SW480 (cell line): ENCODE results near the gene NAV2.

ENCODE experiments used
- DNase-seq: peaks from one replicate; pipeline ENCODE4 v3.0.0-alpha.2; 2016; ENCODE audit warnings: low spot score

NAV2 gene, protein sequence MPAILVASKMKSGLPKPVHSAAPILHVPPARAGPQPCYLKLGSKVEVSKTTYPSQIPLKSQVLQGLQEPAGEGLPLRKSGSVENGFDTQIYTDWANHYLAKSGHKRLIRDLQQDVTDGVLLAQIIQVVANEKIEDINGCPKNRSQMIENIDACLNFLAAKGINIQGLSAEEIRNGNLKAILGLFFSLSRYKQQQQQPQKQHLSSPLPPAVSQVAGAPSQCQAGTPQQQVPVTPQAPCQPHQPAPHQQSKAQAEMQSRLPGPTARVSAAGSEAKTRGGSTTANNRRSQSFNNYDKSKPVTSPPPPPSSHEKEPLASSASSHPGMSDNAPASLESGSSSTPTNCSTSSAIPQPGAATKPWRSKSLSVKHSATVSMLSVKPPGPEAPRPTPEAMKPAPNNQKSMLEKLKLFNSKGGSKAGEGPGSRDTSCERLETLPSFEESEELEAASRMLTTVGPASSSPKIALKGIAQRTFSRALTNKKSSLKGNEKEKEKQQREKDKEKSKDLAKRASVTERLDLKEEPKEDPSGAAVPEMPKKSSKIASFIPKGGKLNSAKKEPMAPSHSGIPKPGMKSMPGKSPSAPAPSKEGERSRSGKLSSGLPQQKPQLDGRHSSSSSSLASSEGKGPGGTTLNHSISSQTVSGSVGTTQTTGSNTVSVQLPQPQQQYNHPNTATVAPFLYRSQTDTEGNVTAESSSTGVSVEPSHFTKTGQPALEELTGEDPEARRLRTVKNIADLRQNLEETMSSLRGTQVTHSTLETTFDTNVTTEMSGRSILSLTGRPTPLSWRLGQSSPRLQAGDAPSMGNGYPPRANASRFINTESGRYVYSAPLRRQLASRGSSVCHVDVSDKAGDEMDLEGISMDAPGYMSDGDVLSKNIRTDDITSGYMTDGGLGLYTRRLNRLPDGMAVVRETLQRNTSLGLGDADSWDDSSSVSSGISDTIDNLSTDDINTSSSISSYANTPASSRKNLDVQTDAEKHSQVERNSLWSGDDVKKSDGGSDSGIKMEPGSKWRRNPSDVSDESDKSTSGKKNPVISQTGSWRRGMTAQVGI (N-terminal part only)

GRCh38 chr11:19712281-19713195 lies at the start of gene NAV2:
TSS of gene NAV2 (plus strand) at chr11:19712837. CDS start at chr11:19713696, 859 bp downstream.
- peak; percentile 92 for DNase-seq

- DNase-seq: no peak
Measured at GRCh38 chr11:19663206-19663605, 49.4 kb upstream of the NAV2 start.

DNA sequence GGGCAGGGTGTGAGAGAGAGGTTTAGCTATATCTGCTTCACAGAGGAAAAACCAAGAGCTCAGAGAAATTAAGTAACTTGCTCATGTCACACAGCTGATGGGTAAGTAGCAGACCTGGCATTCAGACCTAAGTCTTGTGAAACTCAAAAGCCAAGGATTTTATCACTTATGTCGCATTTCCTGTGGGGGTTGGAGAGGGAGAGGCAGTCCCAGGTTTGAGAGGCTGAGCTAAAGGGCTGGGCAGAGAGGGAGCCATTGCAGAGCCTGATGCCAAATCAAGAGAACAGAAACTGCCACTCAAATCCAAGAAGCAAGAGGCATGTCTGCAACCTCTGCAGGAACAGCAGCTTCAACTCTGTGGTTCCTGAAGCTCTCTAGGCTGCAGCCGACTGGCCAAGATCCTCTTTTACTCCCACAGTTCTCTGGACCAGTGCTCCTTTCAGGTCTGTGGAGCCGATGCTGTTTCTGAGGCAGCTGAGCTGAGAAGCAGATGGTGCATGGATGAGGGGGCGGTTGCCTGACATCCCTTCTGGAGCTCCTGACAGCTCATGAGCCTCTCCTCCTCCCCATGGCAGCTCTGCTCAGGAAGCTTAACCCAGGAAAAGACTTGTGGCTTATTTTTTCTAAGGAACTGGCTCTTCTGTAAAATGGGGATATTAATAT lies 47.6 kb upstream of the NAV2 start:
- DNase-seq: no peak

DNA sequence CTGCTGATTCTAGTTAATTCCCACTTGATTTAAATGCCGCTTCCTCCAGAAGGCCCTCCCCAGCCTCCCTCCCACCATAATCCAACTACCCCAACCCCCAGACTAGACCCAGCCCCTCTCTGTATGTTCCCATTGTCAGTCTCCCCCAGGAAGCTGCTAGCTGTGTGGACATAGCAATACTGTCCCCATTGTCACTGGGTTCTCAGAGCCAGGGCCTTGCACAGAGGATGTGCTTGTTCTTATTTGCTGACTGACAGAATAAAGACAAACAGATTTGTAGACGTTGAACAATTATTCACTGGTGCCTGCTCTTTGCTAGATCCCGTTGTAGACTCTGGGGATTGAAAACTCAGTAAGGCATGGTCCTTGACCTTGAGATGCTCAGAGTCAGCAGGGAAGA lies 45.7 kb upstream of the NAV2 start:
- no peak for DNase-seq

DNA sequence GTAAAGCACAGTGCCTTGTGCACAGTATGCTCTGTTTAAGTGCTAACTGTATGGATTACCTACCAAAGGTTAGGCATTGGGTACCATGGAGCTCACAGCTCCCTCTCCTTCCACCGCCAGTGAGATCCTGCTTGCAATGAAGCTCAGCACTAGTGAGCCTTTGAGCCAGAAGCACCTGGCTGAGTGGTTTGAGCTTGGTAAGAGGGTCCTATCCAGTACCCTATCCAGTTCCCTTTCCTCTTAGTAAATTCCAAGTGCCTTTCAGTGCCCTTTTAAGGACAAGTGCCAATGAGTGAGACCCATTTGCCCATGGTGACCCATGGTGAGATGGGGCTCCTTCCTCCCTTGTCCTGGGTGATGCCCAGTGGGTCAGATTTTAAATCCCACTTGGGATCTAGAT lies 43.1 kb upstream of the NAV2 start:
- DNase-seq: no peak

DNA sequence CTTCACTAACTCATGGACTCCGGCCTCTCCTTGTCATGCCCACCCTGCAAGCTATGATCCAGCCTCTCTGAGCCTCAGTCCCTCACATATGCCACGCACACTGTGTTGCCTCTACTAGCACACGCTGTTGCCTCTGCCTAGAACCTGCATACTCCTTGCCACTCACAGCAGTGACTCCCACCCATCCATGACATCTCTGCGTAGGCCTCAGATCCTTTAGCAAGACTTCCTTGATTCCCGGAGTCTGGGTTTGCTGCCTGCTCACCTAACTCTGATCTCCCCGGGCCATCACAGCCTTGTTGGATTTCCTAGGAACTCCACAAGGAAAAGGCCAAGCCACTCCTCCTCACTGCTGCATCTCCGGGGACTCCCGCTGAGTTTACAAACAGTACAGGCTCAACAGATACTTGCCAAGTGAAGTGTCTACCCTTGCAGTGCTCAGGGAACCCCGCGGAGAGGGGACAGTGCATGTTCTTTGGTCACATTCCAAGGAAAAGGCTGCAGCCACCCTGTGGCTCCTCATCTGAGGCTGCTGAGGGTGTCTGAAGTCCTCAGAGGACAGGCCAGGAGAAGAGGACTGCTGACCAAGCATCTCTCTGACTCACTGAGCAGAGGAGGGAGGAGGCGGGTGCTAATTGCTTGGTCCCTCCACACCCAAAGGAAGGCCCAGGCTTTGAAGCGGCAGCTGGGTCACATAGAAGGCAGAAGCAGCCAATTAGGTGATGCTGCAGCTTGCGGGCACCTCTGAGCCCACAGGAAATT lies 42.4 kb upstream of the NAV2 start:
- DNase-seq: peak; percentile 97

GRCh38 chr11:19672586-19673206 lies 39.9 kb upstream of the NAV2 start:
- DNase-seq: no peak

- DNase-seq: no peak
Measured at GRCh38 chr11:19673924-19674729, 38.5 kb upstream of the NAV2 start.

DNA sequence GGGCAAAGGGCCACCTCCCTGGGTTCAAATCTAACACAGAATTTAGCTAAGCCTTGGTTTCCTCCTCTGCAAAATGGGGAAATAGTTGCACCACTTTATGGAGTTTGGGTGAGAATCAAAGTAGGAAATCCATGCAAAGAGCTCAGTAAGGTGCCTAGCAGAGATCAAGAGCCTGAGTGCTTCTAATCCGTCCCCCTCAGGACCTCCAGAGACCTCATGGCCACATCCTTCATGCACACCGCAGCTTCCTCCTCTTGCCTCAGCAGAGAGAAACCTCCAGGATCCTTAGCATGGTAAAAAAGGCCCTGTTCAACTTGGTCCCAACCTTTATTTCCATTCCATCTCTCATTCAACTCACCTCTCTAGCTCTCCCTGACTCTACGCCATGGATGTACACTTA lies 37.8 kb upstream of the NAV2 start:
- DNase-seq: no peak

DNA sequence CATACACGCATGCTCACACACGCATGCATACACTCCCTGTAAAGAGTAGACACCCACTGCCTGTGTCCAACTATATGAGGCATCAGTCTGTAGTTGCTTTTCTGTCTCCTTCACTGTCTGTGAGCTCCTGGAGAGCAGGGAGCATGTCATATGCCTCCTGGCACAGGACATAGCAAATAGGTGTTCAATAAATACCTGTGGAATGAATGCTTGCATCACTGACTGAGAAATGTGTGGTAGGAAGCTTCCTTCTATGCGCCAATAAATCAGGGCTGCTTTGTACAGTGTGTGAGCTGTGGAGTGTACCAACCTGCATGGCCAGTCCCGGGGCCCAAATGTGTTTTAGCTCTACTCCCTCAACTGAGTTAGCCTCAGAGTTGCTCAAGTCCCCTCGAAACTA lies 37.2 kb upstream of the NAV2 start:
- no peak for DNase-seq

- DNase-seq: no peak
Measured at GRCh38 chr11:19676475-19677380, 35.9 kb upstream of the NAV2 start.

GRCh38 chr11:19677381-19678080 lies 35.1 kb upstream of the NAV2 start:
- no peak for DNase-seq

DNA sequence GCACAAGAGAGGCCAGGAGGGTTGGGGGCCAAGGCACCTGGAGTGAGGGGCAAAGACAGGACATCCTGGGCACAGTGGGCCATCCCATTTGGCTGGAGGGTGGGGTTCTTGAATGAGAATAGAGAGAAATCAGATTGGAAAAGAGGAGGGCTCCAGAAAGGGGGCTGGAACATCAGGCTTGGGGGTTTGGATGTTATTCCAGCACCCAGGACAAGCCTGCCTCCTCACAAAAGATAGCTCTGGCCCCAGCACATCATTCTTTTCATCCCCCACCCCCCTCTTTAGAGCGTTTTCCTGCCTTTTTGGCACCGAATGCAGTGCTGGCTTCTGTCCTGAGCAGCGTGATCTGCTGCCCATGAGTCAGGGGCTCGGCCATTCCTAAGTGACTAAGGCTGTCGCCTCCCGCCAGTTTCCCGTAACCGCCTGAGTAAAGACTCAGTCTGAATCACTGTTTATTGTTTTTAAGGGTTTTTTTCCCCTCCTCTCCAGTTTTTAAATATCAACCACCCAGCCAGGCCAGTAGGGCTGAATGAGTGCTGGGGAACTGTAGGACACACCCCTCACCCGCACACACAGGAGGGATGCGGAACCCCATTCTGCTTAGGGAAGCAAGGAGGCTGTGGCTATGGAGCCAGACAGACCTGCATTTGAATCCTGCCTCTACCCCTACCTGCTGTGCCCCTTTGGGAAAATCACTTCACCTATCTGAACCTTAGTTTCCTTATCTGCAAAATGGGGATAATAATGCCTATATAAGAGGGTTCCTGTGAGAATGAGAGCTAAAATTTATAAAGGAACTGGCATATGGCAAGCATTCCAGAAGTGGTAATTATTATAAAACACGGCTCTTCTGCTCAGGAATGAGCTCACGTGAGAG lies 32.4 kb upstream of the NAV2 start:
- peak; percentile 75 for DNase-seq

DNA sequence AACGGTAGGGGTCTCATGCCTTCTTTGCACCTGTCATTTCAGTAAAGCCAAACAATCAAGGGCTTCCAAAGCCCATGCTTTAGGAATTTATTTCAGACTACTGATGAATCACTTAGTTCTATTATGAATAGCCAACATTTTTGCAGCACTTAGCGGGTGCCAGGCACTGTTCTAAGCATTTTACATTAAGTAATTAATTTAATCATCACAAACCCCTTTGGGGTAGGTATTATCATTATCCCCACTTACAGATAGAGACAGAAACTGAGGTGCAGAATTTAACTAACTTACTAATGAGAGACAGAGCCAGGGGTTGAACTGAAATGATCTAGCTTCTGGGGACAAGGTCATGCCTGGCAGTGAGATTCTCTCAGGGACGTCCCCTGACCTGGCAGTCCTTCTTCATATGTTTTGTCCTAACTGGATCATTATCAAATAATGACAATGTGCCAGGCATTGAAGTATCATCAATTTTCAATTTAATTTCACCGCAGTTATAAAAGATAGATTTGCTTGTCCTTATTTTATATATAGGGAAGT lies 31.7 kb upstream of the NAV2 start:
- no peak for DNase-seq

- no peak for DNase-seq
Measured at GRCh38 chr11:19683141-19683805, 29.4 kb upstream of the NAV2 start.
